PC-3 (cell line): ENCODE results near the gene PI4KA. TPM values are rescaled to one million over a fixed set of nuclear protein-coding genes. Genes with fewer than 3 reads are reported as not detected.

ENCODE experiments used
- ATAC-seq: fragments of 200-7000 bp; cut with Tn5 transposase; 2 replicates; pipeline ENCODE4 v1.9.1; 2020; ENCODE audit warnings: mild to moderate bottlenecking, moderate library complexity
- BruUV-seq: library from RNA; stranded (reverse); fragments of 400-500 nt; replicated peaks from 2 replicates; lab custom pipeline; 2021; lab: Mats Ljungman, UMichigan
- CTCF ChIA-PET: fragments of 300-600 bp; sonication (Branson Sonifier 250); formaldehyde crosslinking; loops from one replicate; lab custom pipeline; 2022; ENCODE audit warnings: antibody characterized with exemption; lab: Charles Lee
- POLR2A ChIA-PET: fragments of 300-600 bp; sonication (Branson Sonifier 250); formaldehyde crosslinking; loops from one replicate; lab custom pipeline; 2022; ENCODE audit warnings: antibody characterized with exemption; ENCODE audit not compliant: unreplicated experiment; lab: Charles Lee
- DNase-seq: peaks from one replicate; pipeline ENCODE4 v3.0.0-alpha.2; 2015
- H2AFZ ChIP-seq: fragments of 300-600 bp; sonication (generic); 2 replicates; pipeline ENCODE4 v1.6.0; 2016; ENCODE audit warnings: antibody characterized with exemption, low read length
- H3F3A ChIP-seq: fragments of 300-600 bp; sonication (generic); one replicate; pipeline ENCODE4 v1.6.0; 2017; ENCODE audit warnings: antibody characterized with exemption, low read length, control low read depth, mild to moderate bottlenecking; ENCODE audit not compliant: unreplicated experiment
- H3K27ac ChIP-seq: fragments of 300-600 bp; sonication (generic); 2 replicates; pipeline ENCODE4 v1.5.1; 2016; ENCODE audit warnings: mild to moderate bottlenecking, low read length
- H3K27me3 ChIP-seq: fragments of 300-600 bp; sonication (generic); 2 replicates; pipeline ENCODE4 v1.6.1; 2016; ENCODE audit warnings: low read length, mixed read lengths
- H3K36me3 ChIP-seq: fragments of 300-600 bp; sonication (generic); 2 replicates; pipeline ENCODE4 v1.6.1; 2016; ENCODE audit warnings: low read depth, mixed run types, low read length, mixed read lengths
- H3K4me1 ChIP-seq: fragments of 300-600 bp; sonication (generic); 2 replicates; pipeline ENCODE4 v1.5.1; 2016; ENCODE audit warnings: low read length; ENCODE audit not compliant: insufficient read depth
- H3K4me2 ChIP-seq: fragments of 300-600 bp; sonication (generic); 2 replicates; pipeline ENCODE4 v1.6.0; 2016; ENCODE audit warnings: low read length
- H3K4me3 ChIP-seq: fragments of 300-600 bp; sonication (generic); 2 replicates; pipeline ENCODE4 v1.5.1; 2016; ENCODE audit warnings: mild to moderate bottlenecking, low read length, mixed read lengths
- H3K79me2 ChIP-seq: fragments of 300-600 bp; sonication (generic); 2 replicates; pipeline ENCODE4 v1.6.1; 2017; ENCODE audit warnings: low read length, mixed read lengths
- H3K9ac ChIP-seq: fragments of 300-600 bp; sonication (generic); 2 replicates; pipeline ENCODE4 v1.6.0; 2016; ENCODE audit warnings: mild to moderate bottlenecking, low read length
- H3K9me2 ChIP-seq: fragments of 300-600 bp; sonication (generic); replicated peaks from 2 replicates; pipeline ENCODE4 v1.6.1; 2016; ENCODE audit warnings: mixed run types, low read length, mixed read lengths
- H3K9me3 ChIP-seq: fragments of 300-600 bp; sonication (generic); 2 replicates; pipeline ENCODE4 v1.6.1; 2016; ENCODE audit warnings: low read length, mixed read lengths
- H4K20me1 ChIP-seq: fragments of 300-600 bp; sonication (generic); 2 replicates; pipeline ENCODE4 v1.6.1; 2016; ENCODE audit warnings: low read length, mixed read lengths
- CTCF ChIP-seq: fragments of 300-600 bp; sonication (generic); conservative IDR thresholded peaks from 2 replicates; pipeline ENCODE4 v1.5.1; 2017; ENCODE audit warnings: antibody characterized with exemption, low read depth, mild to moderate bottlenecking, low read length
- EZH2 ChIP-seq: fragments of 300-600 bp; sonication (generic); IDR thresholded peaks from one replicate; pipeline ENCODE4 v1.6.1; 2017; ENCODE audit warnings: antibody characterized with exemption, mild to moderate bottlenecking, low read length; ENCODE audit not compliant: unreplicated experiment
- EZH2phosphoT487 ChIP-seq: fragments of 300-600 bp; sonication (generic); IDR thresholded peaks from 2 replicates; pipeline ENCODE4 v1.6.1; 2018; ENCODE audit warnings: mild to moderate bottlenecking, antibody characterized with exemption, low read length, borderline replicate concordance
- intact Hi-C: fragments of 100-400 bp; cut with micrococcal nuclease; formaldehyde crosslinking; loops from 2 replicates; pipeline ENCODE4 v1.9.0; 2023
- total RNA-seq: library from RNA; depleted of rRNA; stranded (reverse); fragments of >200 nt; gene quantifications from 2 replicates; pipeline ENCODE4 v1.2.3, GENCODE V29; 2014

PI4KA gene
- total RNA-seq, 1 experiment from 2014 or later, result 39.7 TPM

- no peak overlapping the region for H3K9ac ChIP-seq
- H3K9me2 ChIP-seq, result no peaks in the 10 kb centered on the region
- H3K4me3 ChIP-seq, result no peak overlapping the region
- H4K20me1 ChIP-seq, result no peaks in the 10 kb centered on the region
- intact Hi-C loops, result no loop called here
- no peak overlapping the region for H3K4me2 ChIP-seq
- CTCF ChIA-PET, result no interaction called here
- H3K9me3 ChIP-seq, result no peaks in the 10 kb centered on the region
- H2AFZ ChIP-seq, result no peak overlapping the region
- peaks cover 10% of the 10 kb centered on the region; the same call in 1 of the 2 replicates for H3K36me3 ChIP-seq
- no peaks in the 10 kb centered on the region for H3K4me1 ChIP-seq
- no TSS peak for BruUV-seq
- H3K27ac ChIP-seq, result no peak overlapping the region
- ATAC-seq (no peak), DNase-seq (no peak)
- H3F3A ChIP-seq, result no peaks in the 10 kb centered on the region
- TF ChIP-seq EZH2phosphoT487 (no peak), CTCF (no peak), EZH2 (no peak)
- H3K79me2 ChIP-seq, result peaks cover 31% of the 10 kb centered on the region
- POLR2A ChIA-PET, result no interaction called here
- H3K27me3 ChIP-seq, result no peaks in the 10 kb centered on the region
These were observed 21.4 kb downstream of the PI4KA start for GRCh38 chr22:20836987-20837823.

- intact Hi-C loops, result no loop called here
- no peaks in the 10 kb centered on the region for H3F3A ChIP-seq
- no peak for DNase-seq
- H3K27ac ChIP-seq, result no peak overlapping the region
- H3K36me3 ChIP-seq, result peaks cover 10% of the 10 kb centered on the region; the same call in 1 of the 2 replicates
- no peaks in the 10 kb centered on the region for H3K9me2 ChIP-seq
- ChIA-PET CTCF (no interaction called here), POLR2A (no interaction called here)
- no peak for ATAC-seq
- TF ChIP-seq EZH2 (no peak), EZH2phosphoT487 (no peak)
- H3K9ac ChIP-seq, result no peak overlapping the region
- H3K4me3 ChIP-seq, result no peak overlapping the region
- H3K9me3 ChIP-seq, result no peaks in the 10 kb centered on the region
- H3K79me2 ChIP-seq, result peaks cover 10% of the 10 kb centered on the region
- no peak overlapping the region for H2AFZ ChIP-seq
- no peaks in the 10 kb centered on the region for H3K4me1 ChIP-seq
- H3K4me2 ChIP-seq, result no peak overlapping the region
- H4K20me1 ChIP-seq, result no peaks in the 10 kb centered on the region
- no TSS peak for BruUV-seq
- no peaks in the 10 kb centered on the region for H3K27me3 ChIP-seq
These were observed 23.9 kb downstream of the PI4KA start for GRCh38 chr22:20834725-20835124.

GRCh38 chr22:20834206-20834605, 24.4 kb downstream of the PI4KA start:
- no peak for TF ChIP-seq EZH2
- no peak for TF ChIP-seq EZH2phosphoT487
- TF ChIP-seq CTCF, result no peak
- H3K4me1 ChIP-seq, result no peaks in the 10 kb centered on the region
- BruUV-seq, result no TSS peak
- no peaks in the 10 kb centered on the region for H4K20me1 ChIP-seq
- no peak overlapping the region for H3K9ac ChIP-seq
- no peak overlapping the region for H3K27ac ChIP-seq
- H3K79me2 ChIP-seq, result peaks cover 5% of the 10 kb centered on the region; the same call in 1 of the 2 replicates
- H3K4me2 ChIP-seq, result no peak overlapping the region
- intact Hi-C loops, result no loop called here
- no peaks in the 10 kb centered on the region for H3K9me2 ChIP-seq
- DNase-seq (no peak), ATAC-seq (no peak)
- H3K27me3 ChIP-seq, result no peaks in the 10 kb centered on the region
- ChIA-PET CTCF (no interaction called here), POLR2A (no interaction called here)
- H3F3A ChIP-seq, result no peaks in the 10 kb centered on the region
- no peak overlapping the region for H2AFZ ChIP-seq
- no peaks in the 10 kb centered on the region for H3K9me3 ChIP-seq
- H3K36me3 ChIP-seq, result peaks cover 10% of the 10 kb centered on the region; the same call in 1 of the 2 replicates
- H3K4me3 ChIP-seq, result no peak overlapping the region
